HCT116 (cell line): ENCODE measurements around the gene TBL1X.

Source experiments
- CTCF ChIP-seq, 3 experiments: fragments of 200-600 bp in 1 of 3; sonication (generic) in 1 of 3; IDR thresholded peaks in 2 of 3; conservative IDR thresholded peaks in 1 of 3; 2 replicates each; pipeline ENCODE4 v1.5.1; 2012 to 2017; ENCODE audit warnings: low read depth in 2 of 3, low read length in 2 of 3, antibody characterized with exemption in 1 of 3, borderline replicate concordance in 1 of 3, control low read depth in 1 of 3, mild to moderate bottlenecking in 1 of 3, mixed read lengths in 1 of 3, mixed run types in 1 of 3, moderate library complexity in 1 of 3; ENCODE audit not compliant: insufficient read depth in 1 of 3
- EZH2 ChIP-seq: fragments of 200-600 bp; sonication (generic); IDR thresholded peaks from 2 replicates; pipeline ENCODE4 v1.6.1; 2017; ENCODE audit warnings: antibody characterized with exemption, mixed run types
- MAX ChIP-seq: IDR thresholded peaks from 2 replicates; pipeline ENCODE4 v1.6.1; 2012
- RAD21 ChIP-seq: IDR thresholded peaks from 2 replicates; pipeline ENCODE4 v1.6.1; 2012; ENCODE audit warnings: low read depth, mild to moderate bottlenecking
- SP1 ChIP-seq: IDR thresholded peaks from 2 replicates; pipeline ENCODE4 v1.6.1; 2012; ENCODE audit warnings: low read depth
- YY1 ChIP-seq: IDR thresholded peaks from 2 replicates; pipeline ENCODE4 v1.6.1; 2011; ENCODE audit warnings: low read length, low read depth, moderate library complexity, mild to moderate bottlenecking; ENCODE audit not compliant: insufficient replicate concordance; ENCODE audit errors: extremely low read depth

GRCh38 chrX:9676738-9677097, 211.9 kb downstream of the TBL1X start:
- TF ChIP-seq SP1 (no peak), CTCF (IDR thresholded peaks at IDR 0.05 in 2 of 3, conservative IDR thresholded peaks at IDR 0.05 in 1 of 3; ENCODE audit: borderline replicate concordance in 1 of 3, insufficient read depth in 1 of 3, low read depth in 2 of 3, low read length in 2 of 3) (no peak), YY1 (no peak), MAX (no peak), RAD21 (no peak), EZH2 (no peak)
